Measurements from ENCODE around the gene PCK2. TPM values are rescaled to one million over a fixed set of nuclear protein-coding genes. Genes with fewer than 3 reads are reported as not detected.

The PCK2 gene
- total and polyA plus RNA-seq, 2 of the 13 experiments (the other 11 are each of a cell fraction or from before 2014, with no cell fraction given) = 129 to 272 TPM

GRCh38 chr14:24114532-24115421, 20.7 kb downstream of the PCK2 start, which contains the start of the genes DCAF11 and NRL (continued):
- TF ChIP-seq, protein P1, sequence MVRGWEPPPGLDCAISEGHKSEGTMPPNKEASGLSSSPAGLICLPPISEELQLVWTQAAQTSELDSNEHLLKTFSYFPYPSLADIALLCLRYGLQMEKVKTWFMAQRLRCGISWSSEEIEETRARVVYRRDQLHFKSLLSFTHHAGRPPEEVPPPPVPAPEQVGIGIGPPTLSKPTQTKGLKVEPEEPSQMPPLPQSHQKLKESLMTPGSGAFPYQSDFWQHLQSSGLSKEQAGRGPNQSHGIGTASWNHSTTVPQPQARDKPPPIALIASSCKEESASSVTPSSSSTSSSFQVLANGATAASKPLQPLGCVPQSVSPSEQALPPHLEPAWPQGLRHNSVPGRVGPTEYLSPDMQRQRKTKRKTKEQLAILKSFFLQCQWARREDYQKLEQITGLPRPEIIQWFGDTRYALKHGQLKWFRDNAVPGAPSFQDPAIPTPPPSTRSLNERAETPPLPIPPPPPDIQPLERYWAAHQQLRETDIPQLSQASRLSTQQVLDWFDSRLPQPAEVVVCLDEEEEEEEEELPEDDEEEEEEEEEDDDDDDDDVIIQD (CRISPR knock-in tag; IDR thresholded peaks at IDR 0.05; ENCODE audit: low read depth) = peak; percentile 92
- TF ChIP-seq ZNF574 (CRISPR knock-in tag; IDR thresholded peaks at IDR 0.05) (peak; percentile 88), TBX2 (CRISPR knock-in tag; IDR thresholded peaks at IDR 0.05; ENCODE audit: borderline replicate concordance) (peak; percentile 98), ZNF563 (CRISPR knock-in tag; IDR thresholded peaks at IDR 0.05) (peak; percentile 96), RBM22 (optimal IDR thresholded peaks at IDR 0.05; ENCODE audit: low read length) (peak; percentile 3), FOXK2 (IDR thresholded peaks at IDR 0.05) (peak; percentile 99), ZNF878 (CRISPR knock-in tag; IDR thresholded peaks at IDR 0.05) (no peak), ZNF660 (CRISPR knock-in tag; IDR thresholded peaks at IDR 0.05; ENCODE audit: borderline replicate concordance, low read depth) (no peak), POLR2G (IDR thresholded peaks at IDR 0.05; ENCODE audit: low read depth, low read length) (peak; percentile 53), U2AF2 (IDR thresholded peaks at IDR 0.05; ENCODE audit: low read depth, low read length) (no peak), ONECUT2 (CRISPR knock-in tag; IDR thresholded peaks at IDR 0.05) (peak; percentile 31; the same call in 1 of the 2 replicates), ESRRA (CRISPR knock-in tag; IDR thresholded peaks at IDR 0.05; ENCODE audit: low read depth) (peak; percentile 54; the same call in 1 of the 2 replicates), ZBTB38 (CRISPR knock-in tag; IDR thresholded peaks at IDR 0.05) (peak; percentile 95), SMAD3 (CRISPR knock-in tag; IDR thresholded peaks at IDR 0.05) (peak; percentile 79; the same call in 1 of the 2 replicates), PHF20 (CRISPR knock-in tag; IDR thresholded peaks at IDR 0.05) (no peak), GATAD2A (CRISPR knock-in tag; IDR thresholded peaks at IDR 0.05) (peak; percentile 89; the same call in 1 of the 2 replicates), ZNF589 (CRISPR knock-in tag; conservative IDR thresholded peaks at IDR 0.05) (no peak), CCDC6 (CRISPR knock-in tag; IDR thresholded peaks at IDR 0.05) (no peak), CBX2 (IDR thresholded peaks at IDR 0.05; ENCODE audit: low read depth, low read length) (no peak; the same call in 1 of the 2 replicates), CBX2 (CRISPR knock-in tag; IDR thresholded peaks at IDR 0.05; ENCODE audit: low read depth) (no peak)
- TF ChIP-seq, protein P2, sequence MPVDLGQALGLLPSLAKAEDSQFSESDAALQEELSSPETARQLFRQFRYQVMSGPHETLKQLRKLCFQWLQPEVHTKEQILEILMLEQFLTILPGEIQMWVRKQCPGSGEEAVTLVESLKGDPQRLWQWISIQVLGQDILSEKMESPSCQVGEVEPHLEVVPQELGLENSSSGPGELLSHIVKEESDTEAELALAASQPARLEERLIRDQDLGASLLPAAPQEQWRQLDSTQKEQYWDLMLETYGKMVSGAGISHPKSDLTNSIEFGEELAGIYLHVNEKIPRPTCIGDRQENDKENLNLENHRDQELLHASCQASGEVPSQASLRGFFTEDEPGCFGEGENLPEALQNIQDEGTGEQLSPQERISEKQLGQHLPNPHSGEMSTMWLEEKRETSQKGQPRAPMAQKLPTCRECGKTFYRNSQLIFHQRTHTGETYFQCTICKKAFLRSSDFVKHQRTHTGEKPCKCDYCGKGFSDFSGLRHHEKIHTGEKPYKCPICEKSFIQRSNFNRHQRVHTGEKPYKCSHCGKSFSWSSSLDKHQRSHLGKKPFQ (CRISPR knock-in tag; IDR thresholded peaks at IDR 0.05; ENCODE audit: insufficient replicate concordance) = peak; percentile 98
- TF ChIP-seq, protein P3, sequence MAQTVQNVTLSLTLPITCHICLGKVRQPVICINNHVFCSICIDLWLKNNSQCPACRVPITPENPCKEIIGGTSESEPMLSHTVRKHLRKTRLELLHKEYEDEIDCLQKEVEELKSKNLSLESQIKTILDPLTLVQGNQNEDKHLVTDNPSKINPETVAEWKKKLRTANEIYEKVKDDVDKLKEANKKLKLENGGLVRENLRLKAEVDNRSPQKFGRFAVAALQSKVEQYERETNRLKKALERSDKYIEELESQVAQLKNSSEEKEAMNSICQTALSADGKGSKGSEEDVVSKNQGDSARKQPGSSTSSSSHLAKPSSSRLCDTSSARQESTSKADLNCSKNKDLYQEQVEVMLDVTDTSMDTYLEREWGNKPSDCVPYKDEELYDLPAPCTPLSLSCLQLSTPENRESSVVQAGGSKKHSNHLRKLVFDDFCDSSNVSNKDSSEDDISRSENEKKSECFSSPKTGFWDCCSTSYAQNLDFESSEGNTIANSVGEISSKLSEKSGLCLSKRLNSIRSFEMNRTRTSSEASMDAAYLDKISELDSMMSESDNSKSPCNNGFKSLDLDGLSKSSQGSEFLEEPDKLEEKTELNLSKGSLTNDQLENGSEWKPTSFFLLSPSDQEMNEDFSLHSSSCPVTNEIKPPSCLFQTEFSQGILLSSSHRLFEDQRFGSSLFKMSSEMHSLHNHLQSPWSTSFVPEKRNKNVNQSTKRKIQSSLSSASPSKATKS (CRISPR knock-in tag; IDR thresholded peaks at IDR 0.05) = no peak
